ENCODE measurements around the gene NTSR1. TPM values are rescaled to one million over a fixed set of nuclear protein-coding genes. Genes with fewer than 3 reads are reported as not detected.

The NTSR1 gene
- total RNA-seq, 1 experiment from 2014 or later = 44.1 TPM

DNA sequence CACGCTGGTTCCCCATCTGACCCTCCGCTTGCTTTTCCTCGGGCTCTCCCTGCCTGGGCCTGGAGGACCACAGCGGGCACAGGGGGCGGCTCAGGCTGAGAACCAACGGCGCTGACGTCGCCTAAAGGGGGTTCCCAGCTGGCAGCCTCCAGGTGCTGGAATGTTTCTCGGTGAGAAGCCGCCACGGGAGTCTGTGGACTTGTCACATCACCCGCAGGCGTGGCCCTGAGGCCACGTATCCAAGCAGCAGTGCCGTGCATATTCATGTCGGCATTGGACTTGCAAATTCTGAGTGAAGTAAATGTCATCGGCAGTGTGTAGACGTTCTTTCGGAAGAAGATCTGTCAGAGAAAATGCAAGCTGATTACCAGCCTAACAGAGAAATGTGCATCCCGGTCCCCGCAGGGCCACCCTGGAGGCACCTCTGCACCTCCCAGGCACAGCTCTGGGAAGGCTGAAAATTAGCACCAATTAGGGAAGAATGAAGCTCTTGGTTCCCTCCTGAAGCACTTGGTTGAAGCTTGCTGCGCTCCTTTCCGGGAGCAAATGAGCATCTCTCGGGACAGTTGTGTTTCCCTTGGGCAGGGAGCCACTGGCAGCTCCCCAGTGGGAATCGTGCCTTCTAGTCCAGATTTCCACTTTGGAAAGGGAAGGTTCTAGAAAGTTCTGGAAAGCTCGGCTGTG lies 24.3 kb downstream of the NTSR1 start:
- peak overlapping the region; percentile 29 for H3K27ac ChIP-seq (ENCODE audit: low read length)

GRCh38 chr20:62733526-62733842 lies 24.8 kb downstream of the NTSR1 start:
- Histone ChIP-seq H3K4me3 (ENCODE audit: low read depth in 2 of 2, low read length in 2 of 2) (no peak overlapping the region), H3K36me3 (ENCODE audit: control insufficient read depth, insufficient read depth, low read length) (0 out of 2 replicates have a peak, but pooled peaks cover 2% of the 10 kb centered on the region), H3K27me3 (ENCODE audit: control insufficient read depth, insufficient read depth, low read length) (no peaks in the 10 kb centered on the region), H3K9me3 (ENCODE audit: control insufficient read depth, insufficient read depth, low read depth, low read length) (no peaks in the 10 kb centered on the region), H3K27ac (ENCODE audit: low read length) (peak overlapping the region; percentile 29), H3K4me1 (ENCODE audit: control insufficient read depth, insufficient read depth, low read length) (peaks cover 50% of the 10 kb centered on the region)
- POLR2A ChIA-PET = no interaction called here
- CTCF ChIA-PET = no interaction called here
- BruUV-seq (replicated peaks) = no TSS peak
- intact Hi-C loops (cut with micrococcal nuclease; ENCODE audit: unreplicated experiment) (no loop called here), in situ Hi-C loops (cut with HindIII; ENCODE audit: low pct_unique_long_range_greater_than_20kb, low sequenced_read_pairs) (no loop called here)
- ATAC-seq = no peak
- TF ChIP-seq REST (IDR thresholded peaks at IDR 0.05; ENCODE audit: insufficient read depth in 1 of 2, low read depth in 2 of 2, low read length in 1 of 2) (no peak), SIN3A (IDR thresholded peaks at IDR 0.05; ENCODE audit: borderline replicate concordance, insufficient read depth, low read depth, low read length) (no peak), POLR2AphosphoS5 (IDR thresholded peaks at IDR 0.05; ENCODE audit: low read depth, low read length) (no peak), TCF7L2 (IDR thresholded peaks at IDR 0.05; ENCODE audit: low read depth, low read length) (no peak)
- TF ChIP-seq, protein P1, sequence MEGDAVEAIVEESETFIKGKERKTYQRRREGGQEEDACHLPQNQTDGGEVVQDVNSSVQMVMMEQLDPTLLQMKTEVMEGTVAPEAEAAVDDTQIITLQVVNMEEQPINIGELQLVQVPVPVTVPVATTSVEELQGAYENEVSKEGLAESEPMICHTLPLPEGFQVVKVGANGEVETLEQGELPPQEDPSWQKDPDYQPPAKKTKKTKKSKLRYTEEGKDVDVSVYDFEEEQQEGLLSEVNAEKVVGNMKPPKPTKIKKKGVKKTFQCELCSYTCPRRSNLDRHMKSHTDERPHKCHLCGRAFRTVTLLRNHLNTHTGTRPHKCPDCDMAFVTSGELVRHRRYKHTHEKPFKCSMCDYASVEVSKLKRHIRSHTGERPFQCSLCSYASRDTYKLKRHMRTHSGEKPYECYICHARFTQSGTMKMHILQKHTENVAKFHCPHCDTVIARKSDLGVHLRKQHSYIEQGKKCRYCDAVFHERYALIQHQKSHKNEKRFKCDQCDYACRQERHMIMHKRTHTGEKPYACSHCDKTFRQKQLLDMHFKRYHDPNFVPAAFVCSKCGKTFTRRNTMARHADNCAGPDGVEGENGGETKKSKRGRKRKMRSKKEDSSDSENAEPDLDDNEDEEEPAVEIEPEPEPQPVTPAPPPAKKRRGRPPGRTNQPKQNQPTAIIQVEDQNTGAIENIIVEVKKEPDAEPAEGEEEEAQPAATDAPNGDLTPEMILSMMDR (IDR thresholded peaks at IDR 0.05) = no peak
- DNase-seq (ENCODE audit: low read depth, low spot score) = no peak

More for the DNA sequence above, 24.3 kb downstream of the NTSR1 start:
- H3K4me3 ChIP-seq (ENCODE audit: low read depth in 2 of 2, low read length in 2 of 2) = no peak overlapping the region
- DNase-seq (ENCODE audit: low read depth, low spot score) = no peak
- no peak for TF ChIP-seq TCF7L2 (IDR thresholded peaks at IDR 0.05; ENCODE audit: low read depth, low read length)
- no peak for TF ChIP-seq POLR2AphosphoS5 (IDR thresholded peaks at IDR 0.05; ENCODE audit: low read depth, low read length)
- TF ChIP-seq SIN3A (IDR thresholded peaks at IDR 0.05; ENCODE audit: borderline replicate concordance, insufficient read depth, low read depth, low read length) = no peak
- no peak for TF ChIP-seq REST (IDR thresholded peaks at IDR 0.05; ENCODE audit: insufficient read depth in 1 of 2, low read depth in 2 of 2, low read length in 1 of 2)
- TF ChIP-seq, protein P1 (IDR thresholded peaks at IDR 0.05) = no peak
- H3K9me3 ChIP-seq (ENCODE audit: control insufficient read depth, insufficient read depth, low read depth, low read length) = no peaks in the 10 kb centered on the region
- ChIA-PET POLR2A (no interaction called here), CTCF (no interaction called here)
- H3K27me3 ChIP-seq (ENCODE audit: control insufficient read depth, insufficient read depth, low read length) = no peaks in the 10 kb centered on the region
- H3K4me1 ChIP-seq (ENCODE audit: control insufficient read depth, insufficient read depth, low read length) = peaks cover 45% of the 10 kb centered on the region
- H3K36me3 ChIP-seq (ENCODE audit: control insufficient read depth, insufficient read depth, low read length) = 0 out of 2 replicates have a peak, but pooled peaks cover 2% of the 10 kb centered on the region
- BruUV-seq (replicated peaks) = no TSS peak
- intact Hi-C loops (cut with micrococcal nuclease; ENCODE audit: unreplicated experiment) (no loop called here), in situ Hi-C loops (cut with HindIII; ENCODE audit: low pct_unique_long_range_greater_than_20kb, low sequenced_read_pairs) (no loop called here)
- ATAC-seq = no peak

All from Panc1 (cell line).